Parathyroid adenoma (tissue), 2 donors: Measurements from ENCODE around the gene PLCH2.

Source experiments
- H2AFZ ChIP-seq: fragments of 300-600 bp; sonication (generic); one replicate; pipeline ENCODE4 v1.7.0; 2017; ENCODE audit warnings: antibody characterized with exemption, mild to moderate bottlenecking
- H3K27ac ChIP-seq: fragments of 300-600 bp; sonication (generic); one replicate; pipeline ENCODE4 v1.7.0; 2017
- H3K27me3 ChIP-seq: fragments of 300-600 bp; sonication (generic); one replicate; pipeline ENCODE4 v1.7.0; 2017; ENCODE audit warnings: low read length; ENCODE audit not compliant: control insufficient read depth, insufficient read depth
- H3K36me3 ChIP-seq: fragments of 300-600 bp; sonication (generic); one replicate; pipeline ENCODE4 v1.7.0; 2017; ENCODE audit warnings: low read length; ENCODE audit not compliant: control insufficient read depth, insufficient read depth
- H3K4me1 ChIP-seq: fragments of 300-600 bp; sonication (generic); one replicate; pipeline ENCODE4 v1.7.0; 2017; ENCODE audit warnings: control low read depth
- H3K4me2 ChIP-seq: fragments of 300-600 bp; sonication (generic); one replicate; pipeline ENCODE4 v1.7.0; 2017; ENCODE audit warnings: low read length
- H3K4me3 ChIP-seq: fragments of 300-600 bp; sonication (generic); one replicate; pipeline ENCODE4 v1.7.0; 2017; ENCODE audit warnings: low read depth, low read length
- H3K79me2 ChIP-seq: fragments of 300-600 bp; sonication (generic); one replicate; pipeline ENCODE4 v1.7.0; 2017; ENCODE audit warnings: control low read depth
- H3K9ac ChIP-seq: fragments of 300-600 bp; sonication (generic); one replicate; pipeline ENCODE4 v1.7.0; 2017; ENCODE audit warnings: mild to moderate bottlenecking
- H3K9me3 ChIP-seq: fragments of 300-600 bp; sonication (generic); one replicate; pipeline ENCODE4 v1.7.0; 2017; ENCODE audit warnings: low read length; ENCODE audit not compliant: control insufficient read depth
- TF ChIP-seq, protein P1 (sequence below): fragments of 300-600 bp; sonication (generic); IDR thresholded peaks from one replicate; pipeline ENCODE4 v1.7.0; 2017; ENCODE audit warnings: antibody characterized with exemption, mild to moderate bottlenecking
- donor health status: primary hyperparathyroidism.

Gene PLCH2

GRCh38 chr1:2472109-2472508 lies 4.0 kb upstream of the PLCH2 start:
- H3K27me3 ChIP-seq, result peaks cover 3% of the 10 kb centered on the region

DNA sequence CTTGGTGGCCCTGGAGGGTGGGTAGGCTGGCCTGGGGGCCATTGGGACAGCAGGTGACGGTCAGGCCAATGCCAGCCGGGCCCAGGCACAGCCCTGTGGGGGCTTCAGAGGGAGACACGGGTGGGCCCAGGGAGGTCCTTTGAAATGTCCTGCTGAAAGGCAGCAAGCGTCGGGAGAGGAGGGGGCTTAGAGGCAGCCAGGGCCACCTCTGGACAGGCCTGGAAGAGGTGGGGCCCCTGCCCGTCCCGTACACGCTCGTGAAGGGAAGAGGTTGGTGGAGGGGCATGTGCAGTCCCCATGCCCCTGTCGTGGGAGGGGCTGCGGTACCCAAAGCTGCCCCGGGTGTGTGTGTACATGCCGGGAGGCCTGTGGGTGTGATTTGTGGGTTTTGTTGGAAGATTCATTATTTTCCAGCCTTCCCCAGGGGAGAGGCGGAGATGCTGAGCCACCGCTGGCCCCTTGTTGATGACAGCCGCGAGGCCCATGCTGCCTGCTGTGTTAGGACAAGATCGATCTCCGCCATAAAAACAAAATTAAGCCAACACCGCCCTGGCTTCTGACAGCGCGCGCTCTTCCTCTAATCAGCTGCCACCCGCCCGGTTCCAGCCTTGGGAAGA lies 3.4 kb upstream of the PLCH2 start:
- Histone ChIP-seq H2AFZ (no peak overlapping the region), H3K36me3 (no peaks in the 10 kb centered on the region), H3K79me2 (no peaks in the 10 kb centered on the region), H3K4me2 (no peak overlapping the region), H3K9ac (no peak overlapping the region), H3K27ac (no peak overlapping the region), H3K27me3 (peaks cover 3% of the 10 kb centered on the region), H3K4me3 (no peak overlapping the region), H3K9me3 (no peaks in the 10 kb centered on the region), H3K4me1 (peaks cover 21% of the 10 kb centered on the region)
- TF ChIP-seq, protein P1, sequence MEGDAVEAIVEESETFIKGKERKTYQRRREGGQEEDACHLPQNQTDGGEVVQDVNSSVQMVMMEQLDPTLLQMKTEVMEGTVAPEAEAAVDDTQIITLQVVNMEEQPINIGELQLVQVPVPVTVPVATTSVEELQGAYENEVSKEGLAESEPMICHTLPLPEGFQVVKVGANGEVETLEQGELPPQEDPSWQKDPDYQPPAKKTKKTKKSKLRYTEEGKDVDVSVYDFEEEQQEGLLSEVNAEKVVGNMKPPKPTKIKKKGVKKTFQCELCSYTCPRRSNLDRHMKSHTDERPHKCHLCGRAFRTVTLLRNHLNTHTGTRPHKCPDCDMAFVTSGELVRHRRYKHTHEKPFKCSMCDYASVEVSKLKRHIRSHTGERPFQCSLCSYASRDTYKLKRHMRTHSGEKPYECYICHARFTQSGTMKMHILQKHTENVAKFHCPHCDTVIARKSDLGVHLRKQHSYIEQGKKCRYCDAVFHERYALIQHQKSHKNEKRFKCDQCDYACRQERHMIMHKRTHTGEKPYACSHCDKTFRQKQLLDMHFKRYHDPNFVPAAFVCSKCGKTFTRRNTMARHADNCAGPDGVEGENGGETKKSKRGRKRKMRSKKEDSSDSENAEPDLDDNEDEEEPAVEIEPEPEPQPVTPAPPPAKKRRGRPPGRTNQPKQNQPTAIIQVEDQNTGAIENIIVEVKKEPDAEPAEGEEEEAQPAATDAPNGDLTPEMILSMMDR, result no peak

More at GRCh38 chr1:2472109-2472508, 4.0 kb upstream of the PLCH2 start:
- no peak overlapping the region for H3K4me3 ChIP-seq
- TF ChIP-seq, protein P1, result no peak
- H3K79me2 ChIP-seq, result no peaks in the 10 kb centered on the region
- no peak overlapping the region for H3K27ac ChIP-seq
- no peak overlapping the region for H3K9ac ChIP-seq
- no peaks in the 10 kb centered on the region for H3K9me3 ChIP-seq
- no peak overlapping the region for H2AFZ ChIP-seq
- H3K4me1 ChIP-seq, result peaks cover 21% of the 10 kb centered on the region
- no peak overlapping the region for H3K4me2 ChIP-seq
- no peaks in the 10 kb centered on the region for H3K36me3 ChIP-seq

- H3K9ac ChIP-seq, result no peak overlapping the region
- H3K27ac ChIP-seq, result peak overlapping the region; percentile 95
- H3K9me3 ChIP-seq, result no peaks in the 10 kb centered on the region
- no peak overlapping the region for H3K4me2 ChIP-seq
- TF ChIP-seq, protein P1, result no peak
- H3K27me3 ChIP-seq, result peaks cover 3% of the 10 kb centered on the region
- H3K36me3 ChIP-seq, result no peaks in the 10 kb centered on the region
- H3K79me2 ChIP-seq, result no peaks in the 10 kb centered on the region
- H3K4me3 ChIP-seq, result no peak overlapping the region
- H2AFZ ChIP-seq, result no peak overlapping the region
- H3K4me1 ChIP-seq, result peaks cover 21% of the 10 kb centered on the region
These were observed 2.9 kb upstream of the PLCH2 start for GRCh38 chr1:2473198-2473597.

GRCh38 chr1:2474104-2474844 lies 1.8 kb upstream of the PLCH2 start:
- H3K27me3 ChIP-seq, result peaks cover under 1% of the 10 kb centered on the region
- no peak overlapping the region for H3K4me3 ChIP-seq
- H3K79me2 ChIP-seq, result no peaks in the 10 kb centered on the region
- H2AFZ ChIP-seq, result no peak overlapping the region
- H3K4me2 ChIP-seq, result no peak overlapping the region
- no peaks in the 10 kb centered on the region for H3K9me3 ChIP-seq
- no peak overlapping the region for H3K9ac ChIP-seq
- peaks cover 21% of the 10 kb centered on the region for H3K4me1 ChIP-seq
- H3K27ac ChIP-seq, result peak overlapping the region; percentile 95
- H3K36me3 ChIP-seq, result no peaks in the 10 kb centered on the region
- TF ChIP-seq, protein P1, result no peak
